A549 (cell line): ENCODE data around the gene CAMLG. TPM values are rescaled to one million over a fixed set of nuclear protein-coding genes. Genes with fewer than 3 reads are reported as not detected.

ENCODE experiments used
- ATAC-seq, 2 experiments: fragments of 200-7000 bp in 1 of 2; fragments of >200 bp in 1 of 2; cut with Nextera tagmentation in 1 of 2; cut with Tn5 transposase in 1 of 2; 3 replicates each; pipeline versions ENCODE4 v1.8.0 to v1.9.1; 2018 to 2020; ENCODE audit warnings: mild to moderate bottlenecking in 1 of 2, moderate library complexity in 1 of 2
- CTCF ChIA-PET: fragments of 300-600 bp; sonication (Branson Sonifier 250); formaldehyde crosslinking; extraction: SDS; loops from one replicate; lab custom pipeline; 2021; ENCODE audit warnings: antibody characterized with exemption, inconsistent platforms; lab: Yijun Ruan, JAX
- POLR2A ChIA-PET: fragments of 350-600 bp; formaldehyde crosslinking; extraction: SDS; loops from one replicate; lab custom pipeline; 2021; ENCODE audit warnings: antibody characterized with exemption, inconsistent platforms; lab: Yijun Ruan, JAX
- DNase-seq, 2 experiments: peaks; one replicate each; pipeline versions ENCODE4 v3.0.0 to v3.0.0-alpha.2; 2011 to 2016; ENCODE audit warnings: low read depth in 1 of 2, low spot score in 1 of 2
- FAIRE-seq: peaks from 2 replicates; lab custom pipeline; 2011; peaks lifted over from hg19 to GRCh38; lab: Jason Lieb, UNC
- H3K27ac ChIP-seq, 2 experiments: fragments of >200 bp; sonication (Bioruptor Twin); formaldehyde crosslinking; 3 replicates each; pipeline ENCODE4 v1.5.1; 2016 to 2017
- H3K4me1 ChIP-seq: fragments of >200 bp; sonication (Bioruptor Twin); formaldehyde crosslinking; 3 replicates; pipeline ENCODE4 v1.6.1; 2016
- H3K4me2 ChIP-seq: fragments of >200 bp; sonication (Bioruptor Twin); formaldehyde crosslinking; 3 replicates; pipeline ENCODE4 v1.6.1; 2016
- H3K4me3 ChIP-seq: fragments of >200 bp; sonication (Bioruptor Twin); formaldehyde crosslinking; 3 replicates; pipeline ENCODE4 v1.5.1; 2016
- H3K9me3 ChIP-seq: fragments of >200 bp; sonication (Bioruptor Twin); formaldehyde crosslinking; 3 replicates; pipeline ENCODE4 v1.6.1; 2016
- CBX2 ChIP-seq: fragments of 200-600 bp; sonication (generic); IDR thresholded peaks from 2 replicates; pipeline ENCODE4 v1.6.1; 2016; ENCODE audit warnings: low read depth, mild to moderate bottlenecking, borderline replicate concordance
- CEBPB ChIP-seq, 2 experiments: fragments of >200 bp in 1 of 2; sonication (Bioruptor Twin) in 1 of 2; formaldehyde crosslinking in 1 of 2; IDR thresholded peaks; 2 replicates each; pipeline ENCODE4 v1.6.1; 2012 to 2016
- CHD2 ChIP-seq: fragments of 150-350 bp; IDR thresholded peaks from 2 replicates; pipeline ENCODE4 v1.6.1; 2014; ENCODE audit warnings: low read length; ENCODE audit not compliant: partially characterized antibody
- EHF ChIP-seq: fragments of 250-450 bp; sonication (Bioruptor Pico); IDR thresholded peaks from 2 replicates; pipeline ENCODE4 v1.5.0; 2020; ENCODE audit warnings: mild to moderate bottlenecking
- EHMT2 ChIP-seq: fragments of 200-600 bp; sonication (generic); IDR thresholded peaks from 2 replicates; pipeline ENCODE4 v1.6.1; 2016; ENCODE audit warnings: antibody characterized with exemption, low read depth, mild to moderate bottlenecking, moderate library complexity
- EP300 ChIP-seq, 2 experiments: fragments of >200 bp; sonication (Bioruptor Twin); formaldehyde crosslinking; IDR thresholded peaks; 2 replicates in 1 of 2; 3 replicates in 1 of 2; pipeline ENCODE4 v1.6.1; 2016 to 2017
- ESRRA ChIP-seq: fragments of 150-350 bp; IDR thresholded peaks from 2 replicates; pipeline ENCODE4 v1.6.1; 2014; ENCODE audit warnings: mild to moderate bottlenecking, low read length, borderline replicate concordance
- HOXA7 ChIP-seq: fragments of 250-450 bp; sonication (Bioruptor Pico); IDR thresholded peaks from 2 replicates; pipeline ENCODE4 v1.5.0; 2020; ENCODE audit warnings: mild to moderate bottlenecking, moderate library complexity
- JUN ChIP-seq, 2 experiments: fragments of >200 bp; sonication (Bioruptor Twin); formaldehyde crosslinking; IDR thresholded peaks; 2 replicates in 1 of 2; 3 replicates in 1 of 2; pipeline ENCODE4 v1.6.1; 2016 to 2017
- KDM1A ChIP-seq: fragments of 200-600 bp; sonication (generic); IDR thresholded peaks from 2 replicates; pipeline ENCODE4 v1.6.1; 2016; ENCODE audit warnings: low read depth, mild to moderate bottlenecking
- MAFK ChIP-seq: fragments of 450-650 bp; IDR thresholded peaks from 2 replicates; pipeline ENCODE4 v1.6.1; 2014; ENCODE audit not compliant: partially characterized antibody
- MAZ ChIP-seq: fragments of 150-350 bp; IDR thresholded peaks from 2 replicates; pipeline ENCODE4 v1.6.1; 2014; ENCODE audit warnings: antibody characterized with exemption, low read depth, low read length, borderline replicate concordance
- NFE2L2 ChIP-seq: fragments of 150-350 bp; conservative IDR thresholded peaks from 2 replicates; pipeline ENCODE4 v1.6.1; 2014; ENCODE audit warnings: low read length
- NR3C1 ChIP-seq: fragments of >200 bp; sonication (Bioruptor Twin); formaldehyde crosslinking; IDR thresholded peaks from 3 replicates; pipeline ENCODE4 v1.6.1; 2017
- TFCP2L1 ChIP-seq: fragments of 250-450 bp; sonication (Bioruptor Pico); IDR thresholded peaks from 2 replicates; pipeline ENCODE4 v1.5.0; 2021; ENCODE audit warnings: mild to moderate bottlenecking
- ZC3H11A ChIP-seq: fragments of 450-650 bp; IDR thresholded peaks from 2 replicates; pipeline ENCODE4 v1.6.1; 2014; ENCODE audit warnings: antibody characterized with exemption, mild to moderate bottlenecking
- ZSCAN20 ChIP-seq: fragments of 250-450 bp; sonication (Bioruptor Pico); IDR thresholded peaks from 2 replicates; pipeline ENCODE4 v1.8.0; 2022; ENCODE audit warnings: mild to moderate bottlenecking, moderate library complexity
- WGBS: methylation state at CpG from one replicate; pipeline ENCODE4 v1.1.6; 2017; ENCODE audit errors: missing lambda C conversion rate; 5-methylcytosine and 5-hydroxymethylcytosine counted together
- polyA plus RNA-seq, 4 experiments: library from polyadenylated mRNA; depleted of rRNA in 3 of 4; stranded (reverse); fragments of >200 nt; fragmentation: RNase III in 1 of 4; extraction: RNeasy Plus Mini Kit Qiagen cat#74134 plus additional on column Dnase treatment in 1 of 4; gene quantifications; 2 replicates in 3 of 4; 3 replicates in 1 of 4; pipeline ENCODE4 v1.2.3, GENCODE V29; 2011 to 2017
- TF ChIP-seq, protein P1 (sequence below): fragments of 450-650 bp; IDR thresholded peaks from 2 replicates; pipeline ENCODE4 v1.6.1; 2014; ENCODE audit warnings: antibody characterized with exemption
- TF ChIP-seq, protein P2 (sequence below): IDR thresholded peaks from 2 replicates; pipeline ENCODE4 v1.6.1; 2012

Gene CAMLG
- polyA plus RNA-seq, 2 of the 4 experiments (the other 2 are of a cell fraction): 23.8 to 26.2 TPM

DNA sequence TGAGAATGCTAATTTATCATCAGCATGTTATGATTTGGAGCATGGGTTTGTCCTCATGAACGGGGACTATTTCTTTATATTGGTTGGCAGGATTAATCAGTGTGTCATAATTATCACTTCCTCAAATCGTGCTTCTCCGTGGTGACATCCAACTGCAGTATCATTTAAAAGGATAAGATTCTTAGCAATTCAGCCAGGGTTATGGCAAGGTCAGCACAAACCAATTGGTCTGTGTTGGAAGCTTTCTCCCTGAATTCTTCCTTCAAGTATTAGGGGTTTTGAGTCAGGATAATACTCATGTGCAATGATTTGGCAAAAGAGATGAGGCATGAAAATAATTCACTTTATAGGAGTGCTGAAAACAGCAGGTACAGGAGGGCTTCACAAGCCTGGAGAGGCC is 5.5 kb upstream of the CAMLG start:
- Histone ChIP-seq H3K4me3 (no peak overlapping the region), H3K4me1 (no peaks in the 10 kb centered on the region), H3K4me2 (no peak overlapping the region), H3K9me3 (no peaks in the 10 kb centered on the region), H3K27ac (no peak overlapping the region)
- CTCF ChIA-PET: no interaction called here
- FAIRE-seq (no peak), DNase-seq (no peak), ATAC-seq (no peak)
- TF ChIP-seq EP300 (IDR thresholded peaks at IDR 0.05): no peak
- TF ChIP-seq JUN (IDR thresholded peaks at IDR 0.05): no peak
- peak; percentile 23 for TF ChIP-seq MAFK
- WGBS: 64% methylated on average over 3 of the region's 3 CpGs
- POLR2A ChIA-PET: no interaction called here

- DNase-seq (no peak), ATAC-seq (no peak), FAIRE-seq (no peak)
- Histone ChIP-seq H3K9me3 (no peaks in the 10 kb centered on the region), H3K4me2 (no peak overlapping the region), H3K4me3 (no peak overlapping the region), H3K27ac (no peak overlapping the region), H3K4me1 (peaks cover 10% of the 10 kb centered on the region; the same call in 2 of the 3 replicates)
- 71% methylated on average over 4 of the region's 4 CpGs for WGBS
- ChIA-PET POLR2A (no interaction called here), CTCF (interaction anchor here (0.6 to 2.8 kb wide), 7 partner anchors 9 to 581 kb away, joined by 3 to 11 read pairs (median 4); partner anchors contain the start of genes DDX46 and PCBD2)
- TF ChIP-seq, protein P1, sequence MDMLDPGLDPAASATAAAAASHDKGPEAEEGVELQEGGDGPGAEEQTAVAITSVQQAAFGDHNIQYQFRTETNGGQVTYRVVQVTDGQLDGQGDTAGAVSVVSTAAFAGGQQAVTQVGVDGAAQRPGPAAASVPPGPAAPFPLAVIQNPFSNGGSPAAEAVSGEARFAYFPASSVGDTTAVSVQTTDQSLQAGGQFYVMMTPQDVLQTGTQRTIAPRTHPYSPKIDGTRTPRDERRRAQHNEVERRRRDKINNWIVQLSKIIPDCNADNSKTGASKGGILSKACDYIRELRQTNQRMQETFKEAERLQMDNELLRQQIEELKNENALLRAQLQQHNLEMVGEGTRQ: no peak
- 0 out of 4 replicates have a peak, but pooled peaks of 1 of the 2 experiments have one; percentile 16 for TF ChIP-seq CEBPB (IDR thresholded peaks at IDR 0.05)
Measured at GRCh38 chr5:134735243-134735642, 3.1 kb upstream of the CAMLG start.

DNA sequence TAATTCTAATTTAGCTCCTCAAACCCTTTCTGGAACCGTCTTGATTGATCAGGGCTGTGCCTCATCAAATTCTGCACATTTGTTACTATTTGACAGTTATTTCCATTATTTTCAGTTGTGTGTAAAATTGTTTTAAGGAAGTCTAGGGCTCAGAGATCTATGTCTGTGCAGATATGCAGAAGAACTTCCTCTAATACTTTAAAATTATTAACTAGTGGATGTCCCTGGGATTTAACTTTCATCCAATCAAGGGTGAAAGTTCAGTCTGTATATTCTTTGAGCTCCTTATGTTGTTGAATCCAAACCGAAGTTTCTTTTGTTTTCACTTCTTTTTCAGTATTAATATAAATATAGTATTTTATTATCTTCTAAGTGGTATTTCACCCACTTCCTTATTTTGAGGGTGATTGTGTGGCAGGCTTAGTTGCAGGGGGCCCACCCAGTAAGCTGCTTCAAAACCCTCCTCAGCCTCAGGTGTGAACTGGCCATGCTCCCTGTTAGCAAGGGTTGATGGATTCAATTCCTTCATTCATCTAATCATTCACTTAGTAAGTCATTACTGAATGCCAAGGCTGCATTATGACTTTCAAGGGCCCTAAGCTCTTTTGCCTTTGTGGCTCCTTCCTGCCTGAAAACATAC is 2.1 kb upstream of the CAMLG start:
- Histone ChIP-seq H3K4me3 (no peak overlapping the region), H3K9me3 (no peaks in the 10 kb centered on the region), H3K27ac (no peak overlapping the region), H3K4me1 (peaks cover 13% of the 10 kb centered on the region; the same call in 2 of the 3 replicates), H3K4me2 (no peak overlapping the region)
- ChIA-PET POLR2A (no interaction called here), CTCF (interaction anchor here (0.5 to 2.8 kb wide), 4 partner anchors 8 to 168 kb away, joined by 3 to 11 read pairs (median 4); partner anchors contain the start of genes DDX46 and PCBD2)
- 68% methylated on average over 2 of the region's 2 CpGs for WGBS
- FAIRE-seq (no peak), ATAC-seq (no peak), DNase-seq (no peak)
- TF ChIP-seq CBX2: no peak
- TF ChIP-seq NFE2L2: no peak
- TF ChIP-seq EHMT2: no peak
- TF ChIP-seq HOXA7: no peak
- no peak for TF ChIP-seq MAFK
- no peak for TF ChIP-seq EHF (CRISPR knock-in tag)
- TF ChIP-seq, protein P1: no peak
- no peak for TF ChIP-seq NR3C1
- TF ChIP-seq ZSCAN20 (CRISPR knock-in tag): no peak
- TF ChIP-seq ZC3H11A: no peak
- no peak for TF ChIP-seq TFCP2L1
- TF ChIP-seq, protein P2, sequence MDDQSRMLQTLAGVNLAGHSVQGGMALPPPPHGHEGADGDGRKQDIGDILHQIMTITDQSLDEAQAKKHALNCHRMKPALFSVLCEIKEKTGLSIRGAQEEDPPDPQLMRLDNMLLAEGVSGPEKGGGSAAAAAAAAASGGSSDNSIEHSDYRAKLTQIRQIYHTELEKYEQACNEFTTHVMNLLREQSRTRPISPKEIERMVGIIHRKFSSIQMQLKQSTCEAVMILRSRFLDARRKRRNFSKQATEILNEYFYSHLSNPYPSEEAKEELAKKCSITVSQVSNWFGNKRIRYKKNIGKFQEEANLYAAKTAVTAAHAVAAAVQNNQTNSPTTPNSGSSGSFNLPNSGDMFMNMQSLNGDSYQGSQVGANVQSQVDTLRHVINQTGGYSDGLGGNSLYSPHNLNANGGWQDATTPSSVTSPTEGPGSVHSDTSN: no peak
- TF ChIP-seq CHD2: no peak
- no peak for TF ChIP-seq KDM1A
- TF ChIP-seq ESRRA: no peak
- no peak for TF ChIP-seq MAZ
